GM21381 (cell line): ENCODE data around the gene DOCK9.

Experiments
- ATAC-seq: cut with Tn5 transposase; IDR thresholded peaks from one replicate; pipeline ENCODE4 v1.9.1; 2021; ENCODE audit warnings: mild to moderate bottlenecking, moderate library complexity; ENCODE audit not compliant: unreplicated experiment

DOCK9 gene

DNA sequence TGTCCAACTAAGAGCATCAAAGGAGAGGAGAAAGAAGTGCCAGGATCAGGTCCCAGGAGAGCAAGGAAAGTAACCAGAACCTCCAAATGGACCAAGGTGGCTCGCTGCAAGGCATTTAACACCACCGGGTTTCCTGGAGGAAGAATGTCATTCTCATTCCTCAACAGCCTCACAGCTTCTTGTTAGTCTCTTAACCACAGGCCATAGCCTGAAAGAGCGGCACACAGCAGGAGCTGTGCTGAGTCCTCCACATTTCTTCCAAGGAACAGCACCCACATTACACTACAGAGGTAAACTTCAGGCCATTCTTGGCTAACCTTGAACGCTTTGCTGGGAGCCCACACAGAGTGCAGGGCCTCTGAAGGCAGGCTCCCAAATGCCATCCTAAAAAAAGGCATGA lies 23.6 kb downstream of the DOCK9 start:
- no peak for ATAC-seq

- ATAC-seq = no peak
These were observed 26.6 kb downstream of the DOCK9 start for GRCh38 chr13:98951266-98951665.

- no peak for ATAC-seq
These were observed 27.2 kb downstream of the DOCK9 start for GRCh38 chr13:98950705-98951104.

- no peak for ATAC-seq
These were observed 29.9 kb downstream of the DOCK9 start for GRCh38 chr13:98947925-98948324.

- ATAC-seq = no peak
These were observed 31.8 kb downstream of the DOCK9 start for GRCh38 chr13:98945863-98946605.

DNA sequence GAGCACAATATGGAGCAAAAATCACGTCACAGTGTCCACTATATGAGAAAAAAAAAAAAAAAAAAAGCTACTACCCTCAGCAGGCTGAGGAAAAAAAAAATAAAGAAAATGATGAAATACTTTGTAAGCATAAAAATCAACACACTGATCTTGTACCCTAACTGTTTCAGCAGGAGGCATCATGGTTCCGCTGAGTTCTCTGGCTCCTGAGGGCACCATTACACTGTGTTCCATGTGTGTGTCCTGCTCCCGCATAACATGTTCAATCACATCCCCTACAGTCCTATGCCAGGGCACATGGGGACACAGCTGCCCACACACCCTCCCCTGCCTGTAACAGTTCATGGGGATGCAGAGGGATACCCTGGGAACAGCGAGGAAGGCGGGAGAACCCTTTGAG lies 33.5 kb downstream of the DOCK9 start:
- ATAC-seq = no peak

DNA sequence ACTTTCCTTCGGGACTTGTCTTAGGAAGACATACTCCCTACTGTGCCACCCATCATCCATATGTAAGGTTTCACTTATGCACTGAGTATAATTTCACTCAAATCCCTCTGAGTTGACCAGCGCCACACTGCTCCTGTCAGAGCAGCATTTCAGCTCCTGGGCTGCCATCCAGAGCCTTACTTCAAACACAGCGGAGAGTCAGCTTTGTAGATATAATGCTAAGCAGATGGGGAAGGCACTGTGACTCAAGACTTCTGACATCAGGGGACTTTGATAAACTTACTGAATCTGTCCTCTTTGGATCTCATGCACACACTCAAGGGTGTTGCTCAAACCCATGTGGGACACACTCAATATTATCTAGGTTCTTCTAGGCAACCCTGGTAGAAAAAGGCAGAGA lies 34.9 kb downstream of the DOCK9 start:
- no peak for ATAC-seq

DNA sequence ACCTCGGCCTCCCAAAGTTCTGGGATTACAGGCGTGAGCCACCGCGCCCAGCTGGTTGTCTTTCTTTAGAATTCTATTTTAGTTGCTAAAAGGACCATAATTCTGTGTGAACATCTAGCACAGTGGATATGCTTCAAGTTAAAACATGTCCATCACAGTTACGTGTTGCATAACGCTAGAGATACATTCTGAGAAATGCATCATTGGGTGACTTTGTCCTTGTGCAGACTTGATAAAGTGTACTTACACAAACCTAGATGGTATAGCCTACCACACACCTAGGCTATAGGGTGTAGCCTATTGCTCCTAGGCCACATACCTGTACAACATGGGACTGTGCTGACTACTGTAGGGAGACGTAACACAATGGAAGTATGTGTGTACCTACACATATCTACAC lies 35.4 kb downstream of the DOCK9 start:
- ATAC-seq = no peak

DNA sequence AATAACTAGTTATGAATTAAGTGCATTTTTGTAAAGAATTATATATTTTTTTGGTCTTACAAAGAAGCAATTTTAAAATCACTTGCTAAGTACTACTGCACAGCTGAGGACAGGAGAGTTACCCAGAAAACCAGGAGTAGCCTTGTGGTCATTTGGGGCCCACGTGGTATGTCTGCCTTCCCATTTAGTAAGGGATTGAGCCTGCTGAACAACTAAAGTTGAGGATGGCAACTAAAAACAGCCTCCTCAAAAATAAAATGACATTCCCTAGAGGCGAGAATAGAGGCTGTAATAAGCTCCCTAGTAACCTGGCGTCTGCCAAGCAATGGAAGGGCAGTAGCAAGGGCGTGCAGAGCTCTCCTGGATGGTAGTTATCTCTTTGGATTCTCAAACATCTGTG lies 36.3 kb downstream of the DOCK9 start:
- no peak for ATAC-seq

- ATAC-seq = no peak
These were observed 36.7 kb downstream of the DOCK9 start for GRCh38 chr13:98941126-98941525.

DNA sequence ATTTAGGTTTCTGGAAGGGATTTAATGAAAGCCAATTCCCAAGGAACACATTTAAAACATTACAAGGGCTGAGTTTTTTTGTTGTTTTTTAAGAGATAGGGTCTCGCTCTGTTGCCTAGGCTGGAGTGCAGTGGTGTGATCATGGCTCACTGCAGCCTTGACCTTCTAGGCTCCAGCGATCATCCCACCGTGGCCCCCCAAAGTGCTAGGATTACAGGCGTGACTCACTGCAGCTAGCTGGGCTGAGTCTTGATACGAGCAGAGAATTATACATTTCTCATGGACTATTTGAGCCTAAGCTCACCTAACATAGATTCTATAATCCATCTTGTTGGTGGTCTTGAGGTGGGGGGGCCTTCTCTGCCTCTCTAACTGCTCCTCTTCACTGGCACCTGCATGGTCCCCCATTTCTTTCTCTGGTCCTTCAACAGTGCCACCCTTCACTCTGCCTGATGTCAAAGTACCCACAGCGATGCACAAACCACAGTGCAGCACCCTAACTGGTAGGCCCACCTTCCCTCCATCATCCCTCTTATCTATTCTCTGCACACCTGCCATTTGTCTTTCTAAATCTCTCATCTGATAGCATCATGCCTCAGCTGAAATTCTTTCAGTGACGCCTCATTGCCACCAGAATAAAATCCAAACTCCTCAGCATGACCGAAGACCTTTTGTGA lies 37.4 kb downstream of the DOCK9 start:
- ATAC-seq = no peak

- no peak for ATAC-seq
These were observed 38.1 kb downstream of the DOCK9 start for GRCh38 chr13:98939660-98940191.

DNA sequence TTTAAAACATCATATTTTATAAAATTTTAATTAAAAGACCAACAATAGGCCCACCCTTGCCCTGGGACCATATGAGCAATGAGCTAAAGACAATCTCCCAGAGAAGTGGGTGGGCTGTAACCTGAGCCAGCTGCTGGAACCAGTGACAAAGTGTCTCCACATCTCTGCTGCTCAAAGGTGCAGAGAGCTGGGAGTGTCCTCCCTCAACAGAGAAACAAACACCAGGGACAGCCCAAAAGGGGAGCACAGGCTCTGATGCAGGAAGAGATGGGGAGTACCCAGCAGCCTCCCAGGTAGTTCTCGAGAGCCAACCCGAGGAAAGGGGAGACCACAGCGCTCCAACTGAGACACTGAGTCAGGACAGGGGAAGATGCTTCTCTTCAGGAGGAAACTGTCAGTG lies 39.1 kb downstream of the DOCK9 start:
- no peak for ATAC-seq

GRCh38 chr13:98937911-98938381 lies 39.9 kb downstream of the DOCK9 start:
- ATAC-seq = no peak

DNA sequence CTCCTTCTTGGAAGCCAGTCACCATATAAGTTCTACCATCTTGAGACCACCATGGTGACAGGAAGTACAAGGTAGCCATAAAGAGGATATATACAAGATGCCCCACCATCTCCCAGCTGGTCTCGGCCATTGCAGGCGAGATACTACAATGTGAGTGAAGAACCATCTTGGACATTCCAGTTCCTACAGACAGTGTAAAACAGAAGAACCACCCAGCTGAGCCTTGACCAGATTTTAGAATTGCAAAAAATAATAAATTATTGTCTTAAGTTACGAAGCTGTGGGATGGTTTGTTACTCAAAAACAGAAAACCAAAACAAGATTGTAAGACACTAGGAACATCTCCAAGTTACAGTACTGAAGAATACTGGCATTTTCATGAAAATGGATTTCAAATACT lies 43.6 kb downstream of the DOCK9 start:
- no peak for ATAC-seq

- no peak for ATAC-seq
These were observed 47.7 kb downstream of the DOCK9 start for GRCh38 chr13:98930151-98930591.

GRCh38 chr13:98927951-98928927 lies 49.6 kb downstream of the DOCK9 start:
- ATAC-seq = no peak

DNA sequence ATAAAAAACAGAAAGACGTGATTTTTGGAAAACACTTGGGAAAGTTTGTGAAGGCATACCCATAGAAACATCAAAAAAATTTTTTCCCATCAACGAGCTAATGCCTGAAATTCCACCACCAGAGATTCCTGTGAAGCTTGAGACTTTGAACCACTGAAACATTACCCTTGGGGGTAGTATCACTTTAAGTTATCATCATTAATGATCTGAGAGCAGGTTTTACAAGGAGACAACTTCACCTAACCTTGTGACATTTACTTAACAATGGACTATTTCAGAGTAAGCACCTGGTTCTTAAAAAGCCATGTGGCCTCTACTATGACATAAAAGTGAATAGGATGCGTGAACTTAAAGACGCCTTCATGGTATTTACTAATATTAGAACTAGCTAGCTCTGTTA lies 51.9 kb downstream of the DOCK9 start:
- no peak for ATAC-seq

GRCh38 chr13:98923641-98924397 lies 54.0 kb downstream of the DOCK9 start:
- ATAC-seq = no peak

GRCh38 chr13:98922306-98922705 lies 55.6 kb downstream of the DOCK9 start:
- ATAC-seq = no peak
